A549 (cell line): ENCODE data around the gene FAM181A. TPM values are rescaled to one million over a fixed set of nuclear protein-coding genes. Genes with fewer than 3 reads are reported as not detected.

Source experiments
- ATAC-seq, 2 experiments: fragments of 200-7000 bp in 1 of 2; fragments of >200 bp in 1 of 2; cut with Nextera tagmentation in 1 of 2; cut with Tn5 transposase in 1 of 2; 3 replicates each; pipeline versions ENCODE4 v1.8.0 to v1.9.1; 2018 to 2020; ENCODE audit warnings: mild to moderate bottlenecking in 1 of 2, moderate library complexity in 1 of 2
- CTCF ChIA-PET: fragments of 300-600 bp; sonication (Branson Sonifier 250); formaldehyde crosslinking; extraction: SDS; loops from one replicate; lab custom pipeline; 2021; ENCODE audit warnings: antibody characterized with exemption, inconsistent platforms; lab: Yijun Ruan, JAX
- POLR2A ChIA-PET: fragments of 350-600 bp; formaldehyde crosslinking; extraction: SDS; loops from one replicate; lab custom pipeline; 2021; ENCODE audit warnings: antibody characterized with exemption, inconsistent platforms; lab: Yijun Ruan, JAX
- DNase-seq, 2 experiments: peaks; one replicate each; pipeline versions ENCODE4 v3.0.0 to v3.0.0-alpha.2; 2011 to 2016; ENCODE audit warnings: low read depth in 1 of 2, low spot score in 1 of 2
- FAIRE-seq: peaks from 2 replicates; lab custom pipeline; 2011; peaks lifted over from hg19 to GRCh38; lab: Jason Lieb, UNC
- H3K27ac ChIP-seq, 2 experiments: fragments of >200 bp; sonication (Bioruptor Twin); formaldehyde crosslinking; 3 replicates each; pipeline ENCODE4 v1.5.1; 2016 to 2017
- H3K4me1 ChIP-seq: fragments of >200 bp; sonication (Bioruptor Twin); formaldehyde crosslinking; 3 replicates; pipeline ENCODE4 v1.6.1; 2016
- H3K4me2 ChIP-seq: fragments of >200 bp; sonication (Bioruptor Twin); formaldehyde crosslinking; 3 replicates; pipeline ENCODE4 v1.6.1; 2016
- H3K4me3 ChIP-seq: fragments of >200 bp; sonication (Bioruptor Twin); formaldehyde crosslinking; 3 replicates; pipeline ENCODE4 v1.5.1; 2016
- H3K9me3 ChIP-seq: fragments of >200 bp; sonication (Bioruptor Twin); formaldehyde crosslinking; 3 replicates; pipeline ENCODE4 v1.6.1; 2016
- BHLHE40 ChIP-seq: IDR thresholded peaks from 2 replicates; pipeline ENCODE4 v1.6.1; 2012; ENCODE audit warnings: low read depth, low read length, inconsistent platforms
- CBX8 ChIP-seq: fragments of 200-600 bp; sonication (generic); IDR thresholded peaks from 2 replicates; pipeline ENCODE4 v1.6.1; 2016
- CEBPB ChIP-seq, 2 experiments: fragments of >200 bp in 1 of 2; sonication (Bioruptor Twin) in 1 of 2; formaldehyde crosslinking in 1 of 2; IDR thresholded peaks; 2 replicates each; pipeline ENCODE4 v1.6.1; 2012 to 2016
- E2F6 ChIP-seq: IDR thresholded peaks from 2 replicates; pipeline ENCODE4 v1.6.1; 2012; ENCODE audit warnings: low read depth, borderline replicate concordance
- EHF ChIP-seq: fragments of 250-450 bp; sonication (Bioruptor Pico); IDR thresholded peaks from 2 replicates; pipeline ENCODE4 v1.5.0; 2020; ENCODE audit warnings: mild to moderate bottlenecking
- EHMT2 ChIP-seq: fragments of 200-600 bp; sonication (generic); IDR thresholded peaks from 2 replicates; pipeline ENCODE4 v1.6.1; 2016; ENCODE audit warnings: antibody characterized with exemption, low read depth, mild to moderate bottlenecking, moderate library complexity
- ESRRA ChIP-seq: fragments of 150-350 bp; IDR thresholded peaks from 2 replicates; pipeline ENCODE4 v1.6.1; 2014; ENCODE audit warnings: mild to moderate bottlenecking, low read length, borderline replicate concordance
- FOSL2 ChIP-seq, 2 experiments: fragments of 450-650 bp in 1 of 2; fragments of >200 bp in 1 of 2; sonication (Bioruptor Twin) in 1 of 2; formaldehyde crosslinking; IDR thresholded peaks; 2 replicates each; pipeline versions ENCODE4 v1.5.0 to v1.6.1; 2016 to 2020; ENCODE audit warnings: mild to moderate bottlenecking in 1 of 2, moderate library complexity in 1 of 2
- HDAC2 ChIP-seq: fragments of 200-600 bp; sonication (generic); IDR thresholded peaks from 2 replicates; pipeline ENCODE4 v1.6.1; 2016
- HES2 ChIP-seq: fragments of >200 bp; sonication (Bioruptor Twin); formaldehyde crosslinking; IDR thresholded peaks from 2 replicates; pipeline ENCODE4 v1.6.1; 2016
- HEYL ChIP-seq: fragments of 250-450 bp; sonication (Bioruptor Pico); IDR thresholded peaks from 2 replicates; pipeline ENCODE4 v1.8.0; 2021; ENCODE audit warnings: mild to moderate bottlenecking, moderate library complexity
- HMGXB4 ChIP-seq: fragments of 250-450 bp; sonication (Bioruptor Pico); IDR thresholded peaks from 2 replicates; pipeline ENCODE4 v1.5.0; 2021; ENCODE audit warnings: mild to moderate bottlenecking, moderate library complexity, borderline replicate concordance
- HOXA7 ChIP-seq: fragments of 250-450 bp; sonication (Bioruptor Pico); IDR thresholded peaks from 2 replicates; pipeline ENCODE4 v1.5.0; 2020; ENCODE audit warnings: mild to moderate bottlenecking, moderate library complexity
- HOXB5 ChIP-seq: fragments of 250-450 bp; sonication (Bioruptor Pico); IDR thresholded peaks from 2 replicates; pipeline ENCODE4 v1.5.0; 2020; ENCODE audit warnings: mild to moderate bottlenecking, moderate library complexity
- JUNB ChIP-seq: fragments of >200 bp; sonication (Bioruptor Twin); formaldehyde crosslinking; IDR thresholded peaks from 2 replicates; pipeline ENCODE4 v1.6.1; 2016
- KDM5A ChIP-seq: fragments of 200-600 bp; sonication (generic); IDR thresholded peaks from 2 replicates; pipeline ENCODE4 v1.6.1; 2016; ENCODE audit warnings: antibody characterized with exemption, mild to moderate bottlenecking
- MAFK ChIP-seq: fragments of 450-650 bp; IDR thresholded peaks from 2 replicates; pipeline ENCODE4 v1.6.1; 2014; ENCODE audit not compliant: partially characterized antibody
- MAZ ChIP-seq: fragments of 150-350 bp; IDR thresholded peaks from 2 replicates; pipeline ENCODE4 v1.6.1; 2014; ENCODE audit warnings: antibody characterized with exemption, low read depth, low read length, borderline replicate concordance
- MYC ChIP-seq: IDR thresholded peaks from 2 replicates; pipeline ENCODE4 v1.6.1; 2012; ENCODE audit warnings: mild to moderate bottlenecking, inconsistent platforms, low read length, improper control_type of control experiment, borderline replicate concordance
- NFE2L2 ChIP-seq: fragments of 150-350 bp; conservative IDR thresholded peaks from 2 replicates; pipeline ENCODE4 v1.6.1; 2014; ENCODE audit warnings: low read length
- PHF8 ChIP-seq: fragments of 200-600 bp; sonication (generic); IDR thresholded peaks from 2 replicates; pipeline ENCODE4 v1.6.1; 2016; ENCODE audit warnings: low read depth, mild to moderate bottlenecking, antibody characterized with exemption, moderate library complexity, borderline replicate concordance
- POLR2AphosphoS2 ChIP-seq: conservative IDR thresholded peaks from 2 replicates; pipeline ENCODE4 v1.6.1; 2012; ENCODE audit warnings: low read length, improper control_type of control experiment, inconsistent platforms
- RARB ChIP-seq: fragments of 250-450 bp; sonication (Bioruptor Pico); IDR thresholded peaks from 2 replicates; pipeline ENCODE4 v1.8.0; 2021; ENCODE audit warnings: mild to moderate bottlenecking, moderate library complexity
- RCOR1 ChIP-seq: fragments of 150-350 bp; IDR thresholded peaks from 2 replicates; pipeline ENCODE4 v1.6.1; 2014; ENCODE audit warnings: antibody characterized with exemption, low read length, low read depth
- RFX5 ChIP-seq: fragments of 450-650 bp; IDR thresholded peaks from 2 replicates; pipeline ENCODE4 v1.7.1; 2014; ENCODE audit warnings: antibody characterized with exemption, mild to moderate bottlenecking, moderate library complexity
- RNF2 ChIP-seq: fragments of 200-600 bp; sonication (generic); IDR thresholded peaks from 2 replicates; pipeline ENCODE4 v1.6.1; 2016; ENCODE audit warnings: low read depth, mild to moderate bottlenecking, antibody characterized with exemption, moderate library complexity, borderline replicate concordance
- SMC3 ChIP-seq: fragments of >200 bp; sonication (Bioruptor Twin); formaldehyde crosslinking; IDR thresholded peaks from 3 replicates; pipeline ENCODE4 v1.6.1; 2018; ENCODE audit warnings: inconsistent platforms
- SREBF2 ChIP-seq: fragments of 450-650 bp; IDR thresholded peaks from 2 replicates; pipeline ENCODE4 v1.6.1; 2014; ENCODE audit warnings: mild to moderate bottlenecking, moderate library complexity
- TP53 ChIP-seq: fragments of 250-450 bp; sonication (Bioruptor Pico); IDR thresholded peaks from 2 replicates; pipeline ENCODE4 v1.5.0; 2021; ENCODE audit warnings: mild to moderate bottlenecking, moderate library complexity
- ZFP36 ChIP-seq: fragments of 450-650 bp; IDR thresholded peaks from 2 replicates; pipeline ENCODE4 v1.6.1; 2014; ENCODE audit warnings: borderline replicate concordance; ENCODE audit not compliant: partially characterized antibody
- WGBS: methylation state at CpG from one replicate; pipeline ENCODE4 v1.1.6; 2017; ENCODE audit errors: missing lambda C conversion rate; 5-methylcytosine and 5-hydroxymethylcytosine counted together
- polyA plus RNA-seq, 4 experiments: library from polyadenylated mRNA; depleted of rRNA in 3 of 4; stranded (reverse); fragments of >200 nt; fragmentation: RNase III in 1 of 4; extraction: RNeasy Plus Mini Kit Qiagen cat#74134 plus additional on column Dnase treatment in 1 of 4; gene quantifications; 2 replicates in 3 of 4; 3 replicates in 1 of 4; pipeline ENCODE4 v1.2.3, GENCODE V29; 2011 to 2017

The FAM181A gene
- polyA plus RNA-seq, 2 of the 4 experiments (the other 2 are of a cell fraction), result not detected

GRCh38 chr14:93940437-93940836 is 13.3 kb downstream of the FAM181A start:
- FAIRE-seq (no peak), DNase-seq (no peak), ATAC-seq (no peak)
- 83% methylated on average over 6 of the region's 6 CpGs for WGBS
- H3K4me2 ChIP-seq, result no peak overlapping the region
- no peak overlapping the region for H3K4me3 ChIP-seq
- TF ChIP-seq HMGXB4 (CRISPR knock-in tag) (no peak), ESRRA (no peak), KDM5A (no peak), E2F6 (no peak), CEBPB (IDR thresholded peaks at IDR 0.05) (no peak), MAZ (no peak), MYC (no peak), RARB (no peak), SMC3 (no peak), BHLHE40 (no peak), HEYL (CRISPR knock-in tag) (no peak)
- POLR2A ChIA-PET, result interaction anchor here (1.3 kb wide), 1 partner anchor 25 kb away, joined by 4 read pairs; no protein-coding TSS in a partner anchor
- H3K4me1 ChIP-seq, result peaks cover 15% of the 10 kb centered on the region; the same call in 2 of the 3 replicates
- CTCF ChIA-PET, result interaction anchor here (0.7 to 29.6 kb wide), 39 partner anchors 10 to 296 kb away, joined by 3 to 601 read pairs (median 8); partner anchors contain the start of genes ASB2, CCDC197, FAM181A and IFI27
- no peaks in the 10 kb centered on the region for H3K9me3 ChIP-seq
- H3K27ac ChIP-seq, result peak overlapping the region in 1 of 2 experiments; percentile 36; a peak in 1 of 6 replicates

- TF ChIP-seq MAFK (no peak), SREBF2 (no peak), HOXB5 (CRISPR knock-in tag) (no peak), HES2 (no peak), MAZ (no peak), EHF (CRISPR knock-in tag) (no peak), CBX8 (no peak)
- no peaks in the 10 kb centered on the region for H3K9me3 ChIP-seq
- POLR2A ChIA-PET, result no interaction called here
- FAIRE-seq (no peak), DNase-seq (no peak), ATAC-seq (0 out of 6 replicates have a peak, but pooled peaks of 1 of the 2 experiments have one; percentile 19)
- peak overlapping the region; percentile 26 for H3K4me2 ChIP-seq
- peak overlapping the region in 1 of 2 experiments; percentile 75; a peak in 3 of 6 replicates for H3K27ac ChIP-seq
- no peak overlapping the region for H3K4me3 ChIP-seq
- H3K4me1 ChIP-seq, result peaks cover 22% of the 10 kb centered on the region
- 55% methylated on average over 14 of the region's 16 CpGs for WGBS
- CTCF ChIA-PET, result interaction anchor here (1.0 to 29.6 kb wide), 12 partner anchors 9 to 239 kb away, joined by 3 to 601 read pairs (median 24); partner anchors contain the start of genes ASB2, CCDC197 and FAM181A
Measured at GRCh38 chr14:93941293-93941910, 14.3 kb downstream of the FAM181A start.

GRCh38 chr14:93943052-93943451 is 15.9 kb downstream of the FAM181A start:
- no peak overlapping the region for H3K4me3 ChIP-seq
- POLR2A ChIA-PET, result no interaction called here
- peaks cover 25% of the 10 kb centered on the region for H3K4me1 ChIP-seq
- no peak for DNase-seq
- TF ChIP-seq HOXA7 (CRISPR knock-in tag), result no peak
- TF ChIP-seq TP53, result no peak
- no peak for TF ChIP-seq EHF (CRISPR knock-in tag)
- no peak for TF ChIP-seq PHF8
- no peak for TF ChIP-seq JUNB
- no peak for TF ChIP-seq EHMT2
- no peak for TF ChIP-seq BHLHE40
- no peak for TF ChIP-seq MYC
- no peak for TF ChIP-seq ZFP36
- no peak for TF ChIP-seq SMC3
- TF ChIP-seq HDAC2, result no peak
- no peak for TF ChIP-seq POLR2AphosphoS2
- TF ChIP-seq SREBF2, result no peak
- no peak for TF ChIP-seq RNF2
- no peak for TF ChIP-seq FOSL2 (IDR thresholded peaks at IDR 0.05)
- no peak for TF ChIP-seq FOSL2 (CRISPR knock-in tag; IDR thresholded peaks at IDR 0.05)
- TF ChIP-seq RCOR1, result no peak
- no peak for TF ChIP-seq NFE2L2
- TF ChIP-seq RFX5, result no peak
- TF ChIP-seq CEBPB (IDR thresholded peaks at IDR 0.05), result no peak
- no peak for TF ChIP-seq HES2
- TF ChIP-seq, all 56 proteins: peak for 0
- Histone ChIP-seq H3K27ac (no peak overlapping the region), H3K9me3 (no peaks in the 10 kb centered on the region), H3K4me2 (no peak overlapping the region)
- CTCF ChIA-PET, result interaction anchor here (1.8 to 29.6 kb wide), 4 partner anchors 7 to 93 kb away, joined by 4 to 601 read pairs (median 234); partner anchors contain the start of genes ASB2 and CCDC197
- FAIRE-seq (no peak), ATAC-seq (no peak)
- 90% methylated on average over 10 of the region's 10 CpGs for WGBS
